HepG2 (cell line): ENCODE measurements around the gene KLF13. TPM values are rescaled to one million over a fixed set of nuclear protein-coding genes. Genes with fewer than 3 reads are reported as not detected.

ENCODE experiments used
- ATAC-seq: fragments of 200-7000 bp; cut with Tn5 transposase; 3 replicates; pipeline ENCODE4 v1.9.1; 2020; ENCODE audit warnings: mild to moderate bottlenecking, moderate library complexity
- BruUV-seq: library from RNA; stranded (reverse); fragments of 400-500 nt; replicated peaks from 2 replicates; lab custom pipeline; 2021; lab: Mats Ljungman, UMichigan
- CTCF ChIA-PET: fragments of 300-600 bp; formaldehyde crosslinking; extraction: SDS; loops from one replicate; lab custom pipeline; 2021; ENCODE audit warnings: low total read pairs, inconsistent platforms, low intra/inter-chr PET ratio; lab: Yijun Ruan, JAX
- POLR2A ChIA-PET: fragments of 350-600 bp; sonication (Branson Sonifier 250); formaldehyde crosslinking; loops from one replicate; lab custom pipeline; 2020; ENCODE audit warnings: antibody characterized with exemption, inconsistent platforms; lab: Yijun Ruan, JAX
- DNase-seq: peaks from one replicate; pipeline ENCODE4 v3.0.0-alpha.2; 2015; ENCODE audit warnings: low spot score
- FAIRE-seq: peaks from 3 replicates; lab custom pipeline; 2011; peaks lifted over from hg19 to GRCh38; lab: Jason Lieb, UNC
- H2AFZ ChIP-seq: one replicate; pipeline ENCODE4 v1.6.1; 2011; ENCODE audit warnings: low read length, inconsistent platforms
- H3K27ac ChIP-seq: fragments of 300-600 bp; 3 replicates; pipeline ENCODE4 v1.8.0; 2011; ENCODE audit warnings: mixed run types, mild to moderate bottlenecking, mixed read lengths, low read length, inconsistent platforms; ENCODE audit not compliant: insufficient read depth; ENCODE audit errors: extremely low read length
- H3K27me3 ChIP-seq, 2 experiments: fragments of 200-600 bp in 1 of 2; 2 replicates in 1 of 2; 3 replicates in 1 of 2; pipeline versions ENCODE4 v1.6.0 to v1.8.0; 2011; ENCODE audit warnings: low read length in 2 of 2, mild to moderate bottlenecking in 2 of 2, moderate library complexity in 2 of 2, inconsistent platforms in 1 of 2; ENCODE audit not compliant: insufficient read depth in 2 of 2, control insufficient read depth in 1 of 2
- H3K36me3 ChIP-seq, 2 experiments: fragments of 200-600 bp in 1 of 2; replicated peaks in 1 of 2; 2 replicates in 1 of 2; 3 replicates in 1 of 2; pipeline versions ENCODE4 v1.5.1 to v1.8.0; 2011; ENCODE audit warnings: low read length in 2 of 2, inconsistent platforms in 1 of 2; ENCODE audit not compliant: insufficient read depth in 2 of 2, control insufficient read depth in 1 of 2
- H3K4me1 ChIP-seq: 2 replicates; pipeline ENCODE4 v1.5.1; 2012; ENCODE audit warnings: low read length, inconsistent platforms; ENCODE audit not compliant: insufficient read depth
- H3K4me2 ChIP-seq: 2 replicates; pipeline ENCODE4 v1.6.0; 2011; ENCODE audit warnings: low read depth, low read length, inconsistent platforms
- H3K4me3 ChIP-seq, 3 experiments: fragments of 200-600 bp in 1 of 3; sonication (generic), shearing (Covaris generic) in 1 of 3; replicated peaks in 1 of 3; 2 replicates each; pipeline ENCODE4 v1.5.1; 2011 to 2016; ENCODE audit warnings: low read length in 3 of 3, inconsistent platforms in 2 of 3, low read depth in 2 of 3, mild to moderate bottlenecking in 2 of 3, control low read depth in 1 of 3, mixed read lengths in 1 of 3; ENCODE audit not compliant: insufficient read depth in 1 of 3
- H3K79me2 ChIP-seq: one replicate; pipeline ENCODE4 v1.6.1; 2011; ENCODE audit warnings: low read length, inconsistent platforms; ENCODE audit not compliant: insufficient read depth
- H3K9ac ChIP-seq: 2 replicates; pipeline ENCODE4 v1.6.0; 2011; ENCODE audit warnings: mild to moderate bottlenecking, low read depth, low read length, inconsistent platforms; ENCODE audit not compliant: insufficient read depth
- H3K9me3 ChIP-seq: 2 replicates; pipeline ENCODE4 v1.5.1; 2012; ENCODE audit warnings: mild to moderate bottlenecking, low read length
- H4K20me1 ChIP-seq: 2 replicates; pipeline ENCODE4 v1.6.0; 2011; ENCODE audit warnings: inconsistent platforms, mild to moderate bottlenecking, low read length, moderate library complexity; ENCODE audit not compliant: insufficient read depth
- FOXA1 ChIP-seq, 2 experiments: fragments of 450-650 bp in 1 of 2; sonication (generic) in 1 of 2; formaldehyde crosslinking in 1 of 2; IDR thresholded peaks; 2 replicates each; pipeline versions ENCODE4 v1.4.0 to v1.6.1; 2016 to 2020; ENCODE audit warnings: missing genetic modification reagents in 1 of 2
- GFI1 ChIP-seq: sonication (generic); formaldehyde crosslinking; IDR thresholded peaks from 2 replicates; pipeline ENCODE4 v1.5.0; 2020; ENCODE audit warnings: missing genetic modification reagents, mild to moderate bottlenecking, borderline replicate concordance
- MXI1 ChIP-seq: IDR thresholded peaks from 3 replicates; pipeline ENCODE4 v1.6.1; 2012; ENCODE audit warnings: low read depth, low read length, inconsistent platforms, borderline replicate concordance
- RFX3 ChIP-seq: IDR thresholded peaks from 2 replicates; pipeline ENCODE4 v1.6.1; 2016; ENCODE audit warnings: missing biosample characterization, missing genetic modification reagents
- ZKSCAN8 ChIP-seq: IDR thresholded peaks from 2 replicates; pipeline ENCODE4 v1.6.1; 2016; ENCODE audit warnings: borderline replicate concordance, missing genetic modification reagents, missing compliant biosample characterization
- ZNF230 ChIP-seq: sonication (generic); formaldehyde crosslinking; IDR thresholded peaks from 2 replicates; pipeline ENCODE4 v1.4.0; 2020; ENCODE audit warnings: mild to moderate bottlenecking, missing genetic modification reagents
- ZNF263 ChIP-seq: sonication (generic); formaldehyde crosslinking; IDR thresholded peaks from 2 replicates; pipeline ENCODE4 v1.4.0; 2020; ENCODE audit warnings: missing genetic modification reagents
- WGBS: methylation state at CpG from one replicate; pipeline ENCODE4 v1.1.6; 2017; ENCODE audit warnings: low lambda C conversion rate; 5-methylcytosine and 5-hydroxymethylcytosine counted together
- in situ Hi-C: cut with HindIII; loops from 2 replicates; pipeline ENCODE4 v1.10.0; 2017; ENCODE audit warnings: low pct_unique_long_range_greater_than_20kb; ENCODE audit not compliant: extremely low pct_ligation_motif_present
- intact Hi-C: fragments of 100-400 bp; cut with micrococcal nuclease; formaldehyde crosslinking; loops from one replicate; pipeline ENCODE4 v1.10.0; 2022; ENCODE audit not compliant: unreplicated experiment
- polyA plus RNA-seq, 8 experiments: library from polyadenylated mRNA; depleted of rRNA in 3 of 8; stranded (reverse) in 7 of 8; unstranded in 1 of 8; fragments of >200 nt; fragmentation: Illumina TruSeq in 4 of 8; extraction: Trizol in 4 of 8; gene quantifications; 2 replicates each; pipeline versions ENCODE4 v1.2.1 to v1.2.3, GENCODE V29; 2011 to 2016; ENCODE audit warnings: low read depth in 4 of 8, missing spikeins in 1 of 8, mixed read lengths in 1 of 8; ENCODE audit not compliant: insufficient read depth in 1 of 8
- total RNA-seq, 5 experiments: library from RNA; depleted of rRNA; stranded (reverse); fragments of >200 nt; fragmentation: Illumina TruSeq; extraction: Trizol; gene quantifications; 2 replicates each; pipeline ENCODE4 v1.2.3, GENCODE V29; 2016; ENCODE audit warnings: low read depth in 1 of 5
- TF ChIP-seq, protein P1 (sequence below): sonication (generic); formaldehyde crosslinking; IDR thresholded peaks from 2 replicates; pipeline ENCODE4 v1.4.0; 2020; ENCODE audit warnings: missing genetic modification reagents
- TF ChIP-seq, protein P2 (sequence below): sonication (generic); formaldehyde crosslinking; IDR thresholded peaks from 2 replicates; pipeline ENCODE4 v1.4.0; 2020; ENCODE audit warnings: missing genetic modification reagents, borderline replicate concordance
- TF ChIP-seq, protein P3 (sequence below): sonication (generic); formaldehyde crosslinking; IDR thresholded peaks from 2 replicates; pipeline ENCODE4 v1.5.1; 2020; ENCODE audit warnings: mild to moderate bottlenecking, missing genetic modification reagents, moderate library complexity

KLF13 gene
- total and polyA plus RNA-seq, 2 of the 13 experiments (the other 11 are each of a cell fraction or from before 2014, with no cell fraction given): 16.8 to 25.1 TPM

DNA sequence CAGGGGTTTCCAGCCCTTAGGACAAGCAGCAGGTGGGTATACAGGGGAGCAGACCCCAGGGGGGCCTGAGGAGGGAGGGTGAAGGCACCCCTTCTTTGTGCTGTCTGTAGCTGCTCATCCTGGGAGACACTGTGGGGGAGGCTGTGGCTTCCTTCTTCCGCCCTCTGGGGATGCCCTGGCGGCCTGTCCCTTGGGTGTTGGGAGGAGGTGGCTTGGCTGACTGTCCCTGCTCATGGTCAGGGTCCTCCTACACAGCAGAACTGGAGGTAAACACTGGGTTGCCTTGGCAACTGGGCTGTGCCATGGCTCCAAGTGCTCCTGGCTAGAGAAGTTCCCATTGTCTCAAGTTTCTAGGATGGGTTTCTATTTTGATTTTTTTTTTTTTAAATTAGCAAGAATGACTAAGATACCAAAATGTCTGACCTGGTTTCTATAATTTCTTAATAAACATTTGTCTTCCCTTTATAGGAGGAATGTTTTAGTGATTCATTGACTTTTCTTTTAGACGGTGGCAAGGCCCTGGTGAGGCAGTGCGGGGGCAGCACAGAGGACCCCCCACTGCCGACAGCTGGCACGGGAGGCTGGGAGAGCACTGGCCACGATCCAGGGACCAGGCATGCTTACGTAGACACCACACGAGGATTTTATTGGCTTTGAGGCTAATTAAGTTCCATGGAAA is 12.4 kb downstream of the KLF13 start:
- Histone ChIP-seq H3K4me2 (no peak overlapping the region), H4K20me1 (peaks cover 52% of the 10 kb centered on the region; the same call in 1 of the 2 replicates), H3K27me3 (no peaks in the 10 kb centered on the region), H3K9ac (no peak overlapping the region), H3K79me2 (peaks cover 84% of the 10 kb centered on the region), H3K27ac (peak overlapping the region; percentile 38), H3K4me3 (no peak overlapping the region), H3K36me3 (peaks cover 0 to 16% of the 10 kb centered on the region in 2 experiments; a peak in 1 of 5 replicates), H2AFZ (no peak overlapping the region), H3K9me3 (no peaks in the 10 kb centered on the region), H3K4me1 (peaks cover 43% of the 10 kb centered on the region)
- intact Hi-C loops: no loop called here
- ATAC-seq (peak; percentile 88), FAIRE-seq (no peak), DNase-seq (peak; percentile 38)
- ChIA-PET CTCF (no interaction called here), POLR2A (no interaction called here)
- 93% methylated on average over 8 of the region's 9 CpGs for WGBS
- in situ Hi-C loops: no loop called here
- BruUV-seq: no TSS peak
- peak; percentile 59; the same call in 1 of the 3 replicates for TF ChIP-seq MXI1
- TF ChIP-seq, protein P1, sequence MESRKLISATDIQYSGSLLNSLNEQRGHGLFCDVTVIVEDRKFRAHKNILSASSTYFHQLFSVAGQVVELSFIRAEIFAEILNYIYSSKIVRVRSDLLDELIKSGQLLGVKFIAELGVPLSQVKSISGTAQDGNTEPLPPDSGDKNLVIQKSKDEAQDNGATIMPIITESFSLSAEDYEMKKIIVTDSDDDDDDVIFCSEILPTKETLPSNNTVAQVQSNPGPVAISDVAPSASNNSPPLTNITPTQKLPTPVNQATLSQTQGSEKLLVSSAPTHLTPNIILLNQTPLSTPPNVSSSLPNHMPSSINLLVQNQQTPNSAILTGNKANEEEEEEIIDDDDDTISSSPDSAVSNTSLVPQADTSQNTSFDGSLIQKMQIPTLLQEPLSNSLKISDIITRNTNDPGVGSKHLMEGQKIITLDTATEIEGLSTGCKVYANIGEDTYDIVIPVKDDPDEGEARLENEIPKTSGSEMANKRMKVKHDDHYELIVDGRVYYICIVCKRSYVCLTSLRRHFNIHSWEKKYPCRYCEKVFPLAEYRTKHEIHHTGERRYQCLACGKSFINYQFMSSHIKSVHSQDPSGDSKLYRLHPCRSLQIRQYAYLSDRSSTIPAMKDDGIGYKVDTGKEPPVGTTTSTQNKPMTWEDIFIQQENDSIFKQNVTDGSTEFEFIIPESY (CRISPR knock-in tag): 0 out of 2 replicates have a peak, but pooled peaks have one; percentile 20
- no peak for TF ChIP-seq ZNF230 (CRISPR knock-in tag)
- TF ChIP-seq GFI1: no peak
- TF ChIP-seq RFX3 (CRISPR knock-in tag): peak; percentile 89
- no peak for TF ChIP-seq ZKSCAN8 (CRISPR knock-in tag)
- TF ChIP-seq, protein P2, sequence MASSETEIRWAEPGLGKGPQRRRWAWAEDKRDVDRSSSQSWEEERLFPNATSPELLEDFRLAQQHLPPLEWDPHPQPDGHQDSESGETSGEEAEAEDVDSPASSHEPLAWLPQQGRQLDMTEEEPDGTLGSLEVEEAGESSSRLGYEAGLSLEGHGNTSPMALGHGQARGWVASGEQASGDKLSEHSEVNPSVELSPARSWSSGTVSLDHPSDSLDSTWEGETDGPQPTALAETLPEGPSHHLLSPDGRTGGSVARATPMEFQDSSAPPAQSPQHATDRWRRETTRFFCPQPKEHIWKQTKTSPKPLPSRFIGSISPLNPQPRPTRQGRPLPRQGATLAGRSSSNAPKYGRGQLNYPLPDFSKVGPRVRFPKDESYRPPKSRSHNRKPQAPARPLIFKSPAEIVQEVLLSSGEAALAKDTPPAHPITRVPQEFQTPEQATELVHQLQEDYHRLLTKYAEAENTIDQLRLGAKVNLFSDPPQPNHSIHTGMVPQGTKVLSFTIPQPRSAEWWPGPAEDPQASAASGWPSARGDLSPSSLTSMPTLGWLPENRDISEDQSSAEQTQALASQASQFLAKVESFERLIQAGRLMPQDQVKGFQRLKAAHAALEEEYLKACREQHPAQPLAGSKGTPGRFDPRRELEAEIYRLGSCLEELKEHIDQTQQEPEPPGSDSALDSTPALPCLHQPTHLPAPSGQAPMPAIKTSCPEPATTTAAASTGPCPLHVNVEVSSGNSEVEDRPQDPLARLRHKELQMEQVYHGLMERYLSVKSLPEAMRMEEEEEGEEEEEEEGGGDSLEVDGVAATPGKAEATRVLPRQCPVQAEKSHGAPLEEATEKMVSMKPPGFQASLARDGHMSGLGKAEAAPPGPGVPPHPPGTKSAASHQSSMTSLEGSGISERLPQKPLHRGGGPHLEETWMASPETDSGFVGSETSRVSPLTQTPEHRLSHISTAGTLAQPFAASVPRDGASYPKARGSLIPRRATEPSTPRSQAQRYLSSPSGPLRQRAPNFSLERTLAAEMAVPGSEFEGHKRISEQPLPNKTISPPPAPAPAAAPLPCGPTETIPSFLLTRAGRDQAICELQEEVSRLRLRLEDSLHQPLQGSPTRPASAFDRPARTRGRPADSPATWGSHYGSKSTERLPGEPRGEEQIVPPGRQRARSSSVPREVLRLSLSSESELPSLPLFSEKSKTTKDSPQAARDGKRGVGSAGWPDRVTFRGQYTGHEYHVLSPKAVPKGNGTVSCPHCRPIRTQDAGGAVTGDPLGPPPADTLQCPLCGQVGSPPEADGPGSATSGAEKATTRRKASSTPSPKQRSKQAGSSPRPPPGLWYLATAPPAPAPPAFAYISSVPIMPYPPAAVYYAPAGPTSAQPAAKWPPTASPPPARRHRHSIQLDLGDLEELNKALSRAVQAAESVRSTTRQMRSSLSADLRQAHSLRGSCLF (CRISPR knock-in tag): no peak
- TF ChIP-seq, protein P3, sequence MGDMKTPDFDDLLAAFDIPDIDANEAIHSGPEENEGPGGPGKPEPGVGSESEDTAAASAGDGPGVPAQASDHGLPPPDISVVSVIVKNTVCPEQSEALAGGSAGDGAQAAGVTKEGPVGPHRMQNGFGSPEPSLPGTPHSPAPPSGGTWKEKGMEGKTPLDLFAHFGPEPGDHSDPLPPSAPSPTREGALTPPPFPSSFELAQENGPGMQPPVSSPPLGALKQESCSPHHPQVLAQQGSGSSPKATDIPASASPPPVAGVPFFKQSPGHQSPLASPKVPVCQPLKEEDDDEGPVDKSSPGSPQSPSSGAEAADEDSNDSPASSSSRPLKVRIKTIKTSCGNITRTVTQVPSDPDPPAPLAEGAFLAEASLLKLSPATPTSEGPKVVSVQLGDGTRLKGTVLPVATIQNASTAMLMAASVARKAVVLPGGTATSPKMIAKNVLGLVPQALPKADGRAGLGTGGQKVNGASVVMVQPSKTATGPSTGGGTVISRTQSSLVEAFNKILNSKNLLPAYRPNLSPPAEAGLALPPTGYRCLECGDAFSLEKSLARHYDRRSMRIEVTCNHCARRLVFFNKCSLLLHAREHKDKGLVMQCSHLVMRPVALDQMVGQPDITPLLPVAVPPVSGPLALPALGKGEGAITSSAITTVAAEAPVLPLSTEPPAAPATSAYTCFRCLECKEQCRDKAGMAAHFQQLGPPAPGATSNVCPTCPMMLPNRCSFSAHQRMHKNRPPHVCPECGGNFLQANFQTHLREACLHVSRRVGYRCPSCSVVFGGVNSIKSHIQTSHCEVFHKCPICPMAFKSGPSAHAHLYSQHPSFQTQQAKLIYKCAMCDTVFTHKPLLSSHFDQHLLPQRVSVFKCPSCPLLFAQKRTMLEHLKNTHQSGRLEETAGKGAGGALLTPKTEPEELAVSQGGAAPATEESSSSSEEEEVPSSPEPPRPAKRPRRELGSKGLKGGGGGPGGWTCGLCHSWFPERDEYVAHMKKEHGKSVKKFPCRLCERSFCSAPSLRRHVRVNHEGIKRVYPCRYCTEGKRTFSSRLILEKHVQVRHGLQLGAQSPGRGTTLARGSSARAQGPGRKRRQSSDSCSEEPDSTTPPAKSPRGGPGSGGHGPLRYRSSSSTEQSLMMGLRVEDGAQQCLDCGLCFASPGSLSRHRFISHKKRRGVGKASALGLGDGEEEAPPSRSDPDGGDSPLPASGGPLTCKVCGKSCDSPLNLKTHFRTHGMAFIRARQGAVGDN (CRISPR knock-in tag): peak; percentile 23; the same call in 1 of the 2 replicates
- TF ChIP-seq FOXA1 (IDR thresholded peaks at IDR 0.05): no peak
- TF ChIP-seq FOXA1 (CRISPR knock-in tag; IDR thresholded peaks at IDR 0.05): peak; percentile 46; the same call in 1 of the 2 replicates
- 0 out of 2 replicates have a peak, but pooled peaks have one; percentile 34 for TF ChIP-seq ZNF263 (CRISPR knock-in tag)
